ENCODE data around the gene PARD6G. TPM values are rescaled to one million over a fixed set of nuclear protein-coding genes. Genes with fewer than 3 reads are reported as not detected.

PARD6G gene
- total RNA-seq, 1 donor from 2014 or later, result 29.6 TPM

DNA sequence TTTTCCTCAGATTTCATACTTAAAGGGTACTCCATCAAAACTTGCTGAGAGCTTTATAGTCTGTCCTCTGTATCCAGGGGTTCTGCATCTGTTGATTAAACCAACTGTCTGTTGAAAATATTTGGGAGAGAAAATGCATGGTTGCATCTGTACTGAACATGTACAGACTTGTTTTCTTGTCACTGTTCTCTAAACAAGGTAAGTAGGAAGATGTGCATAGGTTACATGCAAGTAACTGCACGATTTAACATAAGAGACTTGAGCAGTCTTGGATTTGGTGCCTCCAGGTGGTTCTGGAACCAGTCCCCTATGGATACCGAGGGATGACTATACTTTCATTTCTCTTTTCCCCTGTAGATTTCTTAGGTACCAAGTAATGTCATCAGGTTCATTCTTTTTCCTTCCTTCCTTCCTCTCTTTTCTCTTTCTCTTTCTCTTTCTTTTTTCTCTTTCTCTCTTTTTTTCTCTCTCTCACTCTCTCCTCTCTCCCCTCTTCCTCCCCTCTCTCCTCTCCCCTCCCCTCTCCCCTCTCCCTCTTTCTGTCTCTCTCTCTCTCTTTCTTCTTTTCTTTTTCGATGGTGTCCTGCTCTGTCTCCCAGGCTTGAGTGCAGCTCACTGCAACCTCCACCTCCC lies 115.0 kb downstream of the PARD6G start:
- TF ChIP-seq, protein P1, sequence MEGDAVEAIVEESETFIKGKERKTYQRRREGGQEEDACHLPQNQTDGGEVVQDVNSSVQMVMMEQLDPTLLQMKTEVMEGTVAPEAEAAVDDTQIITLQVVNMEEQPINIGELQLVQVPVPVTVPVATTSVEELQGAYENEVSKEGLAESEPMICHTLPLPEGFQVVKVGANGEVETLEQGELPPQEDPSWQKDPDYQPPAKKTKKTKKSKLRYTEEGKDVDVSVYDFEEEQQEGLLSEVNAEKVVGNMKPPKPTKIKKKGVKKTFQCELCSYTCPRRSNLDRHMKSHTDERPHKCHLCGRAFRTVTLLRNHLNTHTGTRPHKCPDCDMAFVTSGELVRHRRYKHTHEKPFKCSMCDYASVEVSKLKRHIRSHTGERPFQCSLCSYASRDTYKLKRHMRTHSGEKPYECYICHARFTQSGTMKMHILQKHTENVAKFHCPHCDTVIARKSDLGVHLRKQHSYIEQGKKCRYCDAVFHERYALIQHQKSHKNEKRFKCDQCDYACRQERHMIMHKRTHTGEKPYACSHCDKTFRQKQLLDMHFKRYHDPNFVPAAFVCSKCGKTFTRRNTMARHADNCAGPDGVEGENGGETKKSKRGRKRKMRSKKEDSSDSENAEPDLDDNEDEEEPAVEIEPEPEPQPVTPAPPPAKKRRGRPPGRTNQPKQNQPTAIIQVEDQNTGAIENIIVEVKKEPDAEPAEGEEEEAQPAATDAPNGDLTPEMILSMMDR (IDR thresholded peaks at IDR 0.05; ENCODE audit: insufficient read depth, low read depth, low read length), result no peak
- TF ChIP-seq EZH2 (IDR thresholded peaks at IDR 0.05; ENCODE audit: insufficient read depth, low read length), result no peak
- no peak overlapping the region for H3K27ac ChIP-seq (ENCODE audit: low read depth, low read length)
- DNase-seq (ENCODE audit: low read depth) (no peak), FAIRE-seq (no peak)
- H3K9ac ChIP-seq (ENCODE audit: low read length), result no peak overlapping the region
- H3K4me3 Mint-ChIP-seq (ENCODE audit: unreplicated experiment), result no peak overlapping the region
- no peak overlapping the region for H3K4me2 ChIP-seq (ENCODE audit: low read length)
- H3K36me3 ChIP-seq (ENCODE audit: insufficient read depth, low read length), result peaks cover 28% of the 10 kb centered on the region
- peaks cover 21% of the 10 kb centered on the region for H3K4me1 Mint-ChIP-seq (ENCODE audit: low read depth, unreplicated experiment)
- no peak overlapping the region for H3K27ac Mint-ChIP-seq (ENCODE audit: unreplicated experiment)
- peaks cover 54% of the 10 kb centered on the region for H4K20me1 ChIP-seq (ENCODE audit: insufficient read depth, low read length)
- no peaks in the 10 kb centered on the region for H3K9me3 ChIP-seq (ENCODE audit: insufficient read depth, low read depth, low read length)
- H3K4me3 ChIP-seq (ENCODE audit: insufficient read depth, low read depth, low read length), result no peak overlapping the region
- no peaks in the 10 kb centered on the region for H3K4me1 ChIP-seq (ENCODE audit: insufficient read depth, low read length)
- no peaks in the 10 kb centered on the region for H3K27me3 ChIP-seq (ENCODE audit: insufficient read depth, low read length)
- peaks cover 17% of the 10 kb centered on the region for H3K36me3 Mint-ChIP-seq (ENCODE audit: low read depth, unreplicated experiment)
- H3K9me3 Mint-ChIP-seq (ENCODE audit: unreplicated experiment), result no peaks in the 10 kb centered on the region
- H3K27me3 Mint-ChIP-seq (ENCODE audit: low read depth, unreplicated experiment), result no peaks in the 10 kb centered on the region
- peaks cover 62% of the 10 kb centered on the region for H3K79me2 ChIP-seq (ENCODE audit: insufficient read depth, low read length)
- no peak overlapping the region for H2AFZ ChIP-seq (ENCODE audit: low read depth, low read length)

DNA sequence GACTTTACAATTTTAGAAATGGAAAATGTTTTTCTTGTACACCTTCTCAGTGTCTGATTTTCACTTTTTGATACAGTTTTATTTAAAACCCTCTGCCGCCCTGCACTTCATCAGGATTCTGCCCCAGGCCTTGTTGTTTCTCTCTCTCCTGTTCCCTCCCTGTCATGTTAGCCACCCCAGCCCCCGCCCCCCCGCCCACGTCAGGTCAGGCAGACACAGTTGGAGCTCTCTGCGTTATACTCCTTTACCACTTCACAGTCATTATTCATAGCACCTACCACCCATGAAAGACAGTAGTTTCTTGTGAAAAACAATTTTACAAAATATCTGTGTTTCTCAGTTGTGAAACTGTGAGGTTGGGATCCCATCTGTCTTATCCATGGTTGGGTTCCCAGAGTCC lies 116.8 kb downstream of the PARD6G start:
- no peak for TF ChIP-seq EZH2 (IDR thresholded peaks at IDR 0.05; ENCODE audit: insufficient read depth, low read length)
- TF ChIP-seq, protein P1 (IDR thresholded peaks at IDR 0.05; ENCODE audit: insufficient read depth, low read depth, low read length), result no peak
- FAIRE-seq, result no peak
- Histone ChIP-seq H3K79me2 (ENCODE audit: insufficient read depth, low read length) (peaks cover 79% of the 10 kb centered on the region), H3K36me3 (ENCODE audit: insufficient read depth, low read length) (peaks cover 19% of the 10 kb centered on the region), H3K4me3 (ENCODE audit: insufficient read depth, low read depth, low read length) (no peak overlapping the region), H3K27ac (ENCODE audit: low read depth, low read length) (no peak overlapping the region), H3K4me1 (ENCODE audit: insufficient read depth, low read length) (no peaks in the 10 kb centered on the region), H2AFZ (ENCODE audit: low read depth, low read length) (no peak overlapping the region), H3K9ac (ENCODE audit: low read length) (no peak overlapping the region), H3K9me3 (ENCODE audit: insufficient read depth, low read depth, low read length) (no peaks in the 10 kb centered on the region), H3K4me2 (ENCODE audit: low read length) (no peak overlapping the region), H4K20me1 (ENCODE audit: insufficient read depth, low read length) (peaks cover 51% of the 10 kb centered on the region), H3K27me3 (ENCODE audit: insufficient read depth, low read length) (no peaks in the 10 kb centered on the region)
- Mint-ChIP-seq H3K4me1 (ENCODE audit: low read depth, unreplicated experiment) (peaks cover 18% of the 10 kb centered on the region), H3K27me3 (ENCODE audit: low read depth, unreplicated experiment) (no peaks in the 10 kb centered on the region), H3K4me3 (ENCODE audit: unreplicated experiment) (no peak overlapping the region), H3K27ac (ENCODE audit: unreplicated experiment) (no peak overlapping the region), H3K36me3 (ENCODE audit: low read depth, unreplicated experiment) (peaks cover 8% of the 10 kb centered on the region), H3K9me3 (ENCODE audit: unreplicated experiment) (no peaks in the 10 kb centered on the region)
- no peak for DNase-seq (ENCODE audit: low read depth)

DNA sequence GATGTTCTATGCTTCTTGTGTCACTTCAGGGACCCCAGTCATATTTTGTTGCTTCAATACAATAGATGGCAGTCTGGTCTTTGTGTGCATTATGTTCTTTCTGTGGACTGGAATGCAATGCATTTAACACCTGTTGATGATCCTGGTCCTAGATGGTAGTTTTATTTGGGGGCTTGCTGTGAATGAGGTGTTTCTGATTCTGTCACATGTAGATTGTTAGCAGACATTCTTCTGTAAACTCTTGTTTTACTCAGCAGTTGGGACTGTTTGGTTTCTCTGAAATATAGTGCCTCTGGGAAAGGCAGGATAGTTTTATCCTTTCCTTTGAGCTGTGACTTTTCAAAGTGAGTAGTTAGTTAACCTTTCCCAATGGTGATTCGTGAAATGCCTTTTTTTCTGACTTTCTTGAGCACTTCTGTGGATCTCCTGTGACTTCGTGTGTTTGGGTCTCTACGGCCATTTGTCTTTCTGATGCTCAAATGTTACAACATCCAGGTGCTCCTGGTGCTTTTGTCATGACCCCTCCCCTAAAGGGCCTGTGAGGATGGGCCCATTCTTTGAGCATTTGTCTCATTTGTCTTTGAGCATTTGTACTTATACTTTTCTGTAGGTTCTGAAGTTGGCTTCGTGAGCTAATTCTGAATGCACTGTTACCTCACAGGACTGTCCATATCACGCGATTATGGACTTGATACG lies 117.5 kb downstream of the PARD6G start:
- Histone ChIP-seq H3K4me3 (ENCODE audit: insufficient read depth, low read depth, low read length) (no peak overlapping the region), H3K4me1 (ENCODE audit: insufficient read depth, low read length) (no peaks in the 10 kb centered on the region), H3K4me2 (ENCODE audit: low read length) (no peak overlapping the region), H3K36me3 (ENCODE audit: insufficient read depth, low read length) (peaks cover 16% of the 10 kb centered on the region), H3K9me3 (ENCODE audit: insufficient read depth, low read depth, low read length) (no peaks in the 10 kb centered on the region), H3K27ac (ENCODE audit: low read depth, low read length) (no peak overlapping the region), H2AFZ (ENCODE audit: low read depth, low read length) (no peak overlapping the region), H3K27me3 (ENCODE audit: insufficient read depth, low read length) (no peaks in the 10 kb centered on the region), H3K79me2 (ENCODE audit: insufficient read depth, low read length) (peaks cover 86% of the 10 kb centered on the region), H4K20me1 (ENCODE audit: insufficient read depth, low read length) (peaks cover 49% of the 10 kb centered on the region), H3K9ac (ENCODE audit: low read length) (no peak overlapping the region)
- no peak for FAIRE-seq
- DNase-seq (ENCODE audit: low read depth), result no peak
- H3K4me3 Mint-ChIP-seq (ENCODE audit: unreplicated experiment), result no peak overlapping the region
- no peaks in the 10 kb centered on the region for H3K27me3 Mint-ChIP-seq (ENCODE audit: low read depth, unreplicated experiment)
- TF ChIP-seq EZH2 (IDR thresholded peaks at IDR 0.05; ENCODE audit: insufficient read depth, low read length), result no peak
- TF ChIP-seq, protein P1 (IDR thresholded peaks at IDR 0.05; ENCODE audit: insufficient read depth, low read depth, low read length), result no peak
- H3K27ac Mint-ChIP-seq (ENCODE audit: unreplicated experiment), result no peak overlapping the region
- H3K9me3 Mint-ChIP-seq (ENCODE audit: unreplicated experiment), result no peaks in the 10 kb centered on the region
- peaks cover 8% of the 10 kb centered on the region for H3K36me3 Mint-ChIP-seq (ENCODE audit: low read depth, unreplicated experiment)
- peaks cover 18% of the 10 kb centered on the region for H3K4me1 Mint-ChIP-seq (ENCODE audit: low read depth, unreplicated experiment)

Data from astrocyte (in vitro differentiated cells and primary cell).